HepG2 (cell line): ENCODE measurements around the gene OR13J1. TPM values are rescaled to one million over a fixed set of nuclear protein-coding genes. Genes with fewer than 3 reads are reported as not detected.

Source experiments
- DDIT3 ChIP-seq: sonication (generic); formaldehyde crosslinking; IDR thresholded peaks from 2 replicates; pipeline ENCODE4 v1.4.0; 2020; ENCODE audit warnings: mild to moderate bottlenecking, missing genetic modification reagents
- E2F2 ChIP-seq: sonication (generic); formaldehyde crosslinking; IDR thresholded peaks from 2 replicates; pipeline ENCODE4 v1.4.0; 2020; ENCODE audit warnings: missing genetic modification reagents, borderline replicate concordance
- ETV5 ChIP-seq: IDR thresholded peaks from 2 replicates; pipeline ENCODE4 v1.6.1; 2018; ENCODE audit warnings: missing biosample characterization, missing genetic modification reagents, inconsistent platforms, borderline replicate concordance
- FOXO4 ChIP-seq: sonication (generic); formaldehyde crosslinking; conservative IDR thresholded peaks from 2 replicates; pipeline ENCODE4 v1.8.1; 2023; ENCODE audit warnings: missing genetic modification reagents
- GRHL1 ChIP-seq: sonication (generic); formaldehyde crosslinking; conservative IDR thresholded peaks from 2 replicates; pipeline ENCODE4 v1.8.0; 2022; ENCODE audit warnings: missing genetic modification reagents
- MNT ChIP-seq: fragments of 450-650 bp; IDR thresholded peaks from 2 replicates; pipeline ENCODE4 v1.6.1; 2016
- MTA1 ChIP-seq: sonication (generic); formaldehyde crosslinking; IDR thresholded peaks from 2 replicates; pipeline ENCODE4 v1.4.0; 2020; ENCODE audit warnings: missing genetic modification reagents, mild to moderate bottlenecking, borderline replicate concordance
- PATZ1 ChIP-seq: sonication (generic); formaldehyde crosslinking; IDR thresholded peaks from 2 replicates; pipeline ENCODE4 v1.4.0; 2020; ENCODE audit warnings: missing genetic modification reagents
- SMC3 ChIP-seq: IDR thresholded peaks from 2 replicates; pipeline ENCODE4 v1.6.1; 2011; ENCODE audit warnings: low read length, improper control_type of control experiment
- ZNF280D ChIP-seq: sonication (generic); formaldehyde crosslinking; IDR thresholded peaks from 2 replicates; pipeline ENCODE4 v1.5.1; 2020; ENCODE audit warnings: mild to moderate bottlenecking, missing genetic modification reagents
- ZNF335 ChIP-seq: sonication (generic); formaldehyde crosslinking; IDR thresholded peaks from 2 replicates; pipeline ENCODE4 v1.4.0; 2020; ENCODE audit warnings: missing genetic modification reagents
- ZNF460 ChIP-seq: sonication (generic); formaldehyde crosslinking; IDR thresholded peaks from 2 replicates; pipeline ENCODE4 v1.5.1; 2020; ENCODE audit warnings: missing genetic modification reagents, mild to moderate bottlenecking, borderline replicate concordance
- ZNF704 ChIP-seq: sonication (generic); formaldehyde crosslinking; IDR thresholded peaks from 2 replicates; pipeline ENCODE4 v1.8.1; 2023; ENCODE audit warnings: mild to moderate bottlenecking, inconsistent platforms, moderate library complexity, missing genetic modification reagents, borderline replicate concordance
- ZSCAN21 ChIP-seq: sonication (generic); formaldehyde crosslinking; IDR thresholded peaks from 2 replicates; pipeline ENCODE4 v1.8.0; 2022; ENCODE audit warnings: mild to moderate bottlenecking, missing genetic modification reagents, moderate library complexity, borderline replicate concordance
- polyA plus RNA-seq, 8 experiments: library from polyadenylated mRNA; depleted of rRNA in 3 of 8; stranded (reverse) in 7 of 8; unstranded in 1 of 8; fragments of >200 nt; fragmentation: Illumina TruSeq in 4 of 8; extraction: Trizol in 4 of 8; gene quantifications; 2 replicates each; pipeline versions ENCODE4 v1.2.1 to v1.2.3, GENCODE V29; 2011 to 2016; ENCODE audit warnings: low read depth in 4 of 8, missing spikeins in 1 of 8, mixed read lengths in 1 of 8; ENCODE audit not compliant: insufficient read depth in 1 of 8
- total RNA-seq, 5 experiments: library from RNA; depleted of rRNA; stranded (reverse); fragments of >200 nt; fragmentation: Illumina TruSeq; extraction: Trizol; gene quantifications; 2 replicates each; pipeline ENCODE4 v1.2.3, GENCODE V29; 2016; ENCODE audit warnings: low read depth in 1 of 5

Gene OR13J1
- total and polyA plus RNA-seq, 2 of the 13 experiments (the other 11 are each of a cell fraction or from before 2014, with no cell fraction given): not detected

- TF ChIP-seq ZNF704 (CRISPR knock-in tag): no peak
- no peak for TF ChIP-seq SMC3
- peak; percentile 76; the same call in 1 of the 2 replicates for TF ChIP-seq ZNF280D (CRISPR knock-in tag)
- peak; percentile 59; the same call in 1 of the 2 replicates for TF ChIP-seq ZSCAN21 (CRISPR knock-in tag)
- no peak for TF ChIP-seq GRHL1 (CRISPR knock-in tag)
- peak; percentile 65; the same call in 1 of the 2 replicates for TF ChIP-seq MTA1 (CRISPR knock-in tag)
- TF ChIP-seq MNT: no peak
- TF ChIP-seq ETV5 (CRISPR knock-in tag): 0 out of 2 replicates have a peak, but pooled peaks have one; percentile 27
- no peak for TF ChIP-seq E2F2
- TF ChIP-seq ZNF460 (CRISPR knock-in tag): no peak
- no peak for TF ChIP-seq FOXO4 (CRISPR knock-in tag)
- peak; percentile 40; the same call in 1 of the 2 replicates for TF ChIP-seq PATZ1 (CRISPR knock-in tag)
- TF ChIP-seq ZNF335: no peak
- TF ChIP-seq DDIT3 (CRISPR knock-in tag): no peak
Observed at GRCh38 chr9:35905912-35906679, 35.9 kb upstream of the OR13J1 start, which contains the start of gene HRCT1 (continued).
